ENCODE measurements around the gene LPIN1.

The LPIN1 gene

GRCh38 chr2:11789243-11789642 lies 42.8 kb downstream of the LPIN1 start:
- TF ChIP-seq CTCF (IDR thresholded peaks at IDR 0.05; ENCODE audit: poor library complexity, severe bottlenecking): no peak
- H3K4me1 ChIP-seq (ENCODE audit: insufficient read depth, poor library complexity, severe bottlenecking): no peaks in the 10 kb centered on the region
- H3K27me3 ChIP-seq (ENCODE audit: insufficient read depth, poor library complexity, severe bottlenecking): no peaks in the 10 kb centered on the region
- no peak overlapping the region for H3K27ac ChIP-seq (ENCODE audit: poor library complexity, severe bottlenecking)
- no peak overlapping the region for H3K4me3 ChIP-seq (ENCODE audit: severe bottlenecking)
- DNase-seq (ENCODE audit: low spot score): no peak
- no peak for ATAC-seq (ENCODE audit: low read depth)
- H3K36me3 ChIP-seq (ENCODE audit: low read depth): peaks cover 99% of the 10 kb centered on the region
- H3K9me3 ChIP-seq (ENCODE audit: severe bottlenecking): no peaks in the 10 kb centered on the region

GRCh38 chr2:11790228-11790627 lies 43.8 kb downstream of the LPIN1 start:
- DNase-seq (ENCODE audit: low spot score) (no peak), ATAC-seq (ENCODE audit: low read depth) (no peak)
- Histone ChIP-seq H3K27ac (ENCODE audit: poor library complexity, severe bottlenecking) (no peak overlapping the region), H3K27me3 (ENCODE audit: insufficient read depth, poor library complexity, severe bottlenecking) (no peaks in the 10 kb centered on the region), H3K36me3 (ENCODE audit: low read depth) (peaks cover 99% of the 10 kb centered on the region), H3K4me1 (ENCODE audit: insufficient read depth, poor library complexity, severe bottlenecking) (no peaks in the 10 kb centered on the region), H3K4me3 (ENCODE audit: severe bottlenecking) (no peak overlapping the region), H3K9me3 (ENCODE audit: severe bottlenecking) (no peaks in the 10 kb centered on the region)
- TF ChIP-seq CTCF (IDR thresholded peaks at IDR 0.05; ENCODE audit: poor library complexity, severe bottlenecking): no peak

- Histone ChIP-seq H3K27ac (ENCODE audit: poor library complexity, severe bottlenecking) (no peak overlapping the region), H3K9me3 (ENCODE audit: severe bottlenecking) (no peaks in the 10 kb centered on the region), H3K36me3 (ENCODE audit: low read depth) (peaks cover 89% of the 10 kb centered on the region), H3K27me3 (ENCODE audit: insufficient read depth, poor library complexity, severe bottlenecking) (no peaks in the 10 kb centered on the region), H3K4me1 (ENCODE audit: insufficient read depth, poor library complexity, severe bottlenecking) (no peaks in the 10 kb centered on the region), H3K4me3 (ENCODE audit: severe bottlenecking) (no peak overlapping the region)
- no peak for ATAC-seq (ENCODE audit: low read depth)
- no peak for TF ChIP-seq CTCF (IDR thresholded peaks at IDR 0.05; ENCODE audit: poor library complexity, severe bottlenecking)
- no peak for DNase-seq (ENCODE audit: low spot score)
Observed at GRCh38 chr2:11795590-11795989, 49.2 kb downstream of the LPIN1 start.

- peaks cover 89% of the 10 kb centered on the region for H3K36me3 ChIP-seq (ENCODE audit: low read depth)
- no peaks in the 10 kb centered on the region for H3K9me3 ChIP-seq (ENCODE audit: severe bottlenecking)
- H3K27ac ChIP-seq (ENCODE audit: poor library complexity, severe bottlenecking): no peak overlapping the region
- no peak for ATAC-seq (ENCODE audit: low read depth)
- DNase-seq (ENCODE audit: low spot score): no peak
- no peak overlapping the region for H3K4me3 ChIP-seq (ENCODE audit: severe bottlenecking)
- no peaks in the 10 kb centered on the region for H3K4me1 ChIP-seq (ENCODE audit: insufficient read depth, poor library complexity, severe bottlenecking)
- no peak for TF ChIP-seq CTCF (IDR thresholded peaks at IDR 0.05; ENCODE audit: poor library complexity, severe bottlenecking)
- no peaks in the 10 kb centered on the region for H3K27me3 ChIP-seq (ENCODE audit: insufficient read depth, poor library complexity, severe bottlenecking)
Observed at GRCh38 chr2:11796190-11797171, 50.0 kb downstream of the LPIN1 start.

GRCh38 chr2:11797846-11798245 lies 51.4 kb downstream of the LPIN1 start:
- H3K27me3 ChIP-seq (ENCODE audit: insufficient read depth, poor library complexity, severe bottlenecking): no peaks in the 10 kb centered on the region
- H3K9me3 ChIP-seq (ENCODE audit: severe bottlenecking): no peaks in the 10 kb centered on the region
- TF ChIP-seq CTCF (IDR thresholded peaks at IDR 0.05; ENCODE audit: poor library complexity, severe bottlenecking): no peak
- ATAC-seq (ENCODE audit: low read depth) (no peak), DNase-seq (ENCODE audit: low spot score) (no peak)
- no peak overlapping the region for H3K27ac ChIP-seq (ENCODE audit: poor library complexity, severe bottlenecking)
- H3K4me1 ChIP-seq (ENCODE audit: insufficient read depth, poor library complexity, severe bottlenecking): no peaks in the 10 kb centered on the region
- H3K36me3 ChIP-seq (ENCODE audit: low read depth): peaks cover 89% of the 10 kb centered on the region
- no peak overlapping the region for H3K4me3 ChIP-seq (ENCODE audit: severe bottlenecking)
